CD4-positive, alpha-beta T cell treated with Interleukin-15 for 1 hour (primary cell): ENCODE measurements around the gene C1QTNF6.
"Not testable (repeated sequence)": the region's sequence is repeated elsewhere in the genome, so short reads cannot be mapped to it uniquely, and the experiment has no call there.

Experiments
- DNase-seq: peaks from one replicate; pipeline ENCODE4 v3.0.0-alpha.2; 2020

C1QTNF6 gene

GRCh38 chr22:37206841-37207821, 19.1 kb upstream of the C1QTNF6 start:
- DNase-seq = peak; percentile 9

DNA sequence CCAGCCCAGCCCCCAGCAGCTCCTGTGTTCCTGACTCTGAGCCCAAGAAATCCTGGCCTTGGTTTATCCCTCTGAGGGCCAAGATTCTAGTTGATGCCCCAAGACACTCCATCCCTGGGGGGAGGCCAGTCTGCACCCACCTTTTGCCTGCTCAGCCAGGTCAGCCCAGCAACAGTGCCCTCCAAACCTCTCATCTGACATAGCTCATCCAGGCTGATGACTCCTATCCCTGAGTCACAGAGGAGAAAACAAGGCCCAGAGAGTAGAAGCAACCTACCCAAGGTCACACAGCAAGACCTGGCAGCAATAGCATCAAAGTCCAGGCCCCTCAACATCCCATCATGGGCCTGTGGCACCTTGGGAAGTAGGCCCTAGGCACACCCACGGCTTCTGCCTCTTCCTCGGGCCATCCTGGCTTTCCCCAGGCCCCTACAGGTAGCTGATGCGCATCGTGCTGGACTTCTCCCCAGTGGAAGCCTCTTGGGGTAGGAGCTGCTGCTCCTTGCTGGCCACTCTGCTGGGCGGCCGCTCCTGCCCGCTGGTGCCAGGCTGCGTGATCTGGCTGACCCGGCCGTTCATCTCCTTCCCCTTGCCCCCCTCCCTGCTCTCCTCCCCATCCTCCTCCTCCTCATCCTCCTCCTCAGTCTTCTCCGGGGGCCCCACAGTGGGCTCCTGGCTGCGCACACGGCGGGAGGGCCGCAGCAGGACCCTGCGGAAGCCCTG, 18.2 kb upstream of the C1QTNF6 start:
- DNase-seq = peak; percentile 11

- peak; percentile 7 for DNase-seq
These were observed 17.0 kb upstream of the C1QTNF6 start for GRCh38 chr22:37205046-37205445.

DNA sequence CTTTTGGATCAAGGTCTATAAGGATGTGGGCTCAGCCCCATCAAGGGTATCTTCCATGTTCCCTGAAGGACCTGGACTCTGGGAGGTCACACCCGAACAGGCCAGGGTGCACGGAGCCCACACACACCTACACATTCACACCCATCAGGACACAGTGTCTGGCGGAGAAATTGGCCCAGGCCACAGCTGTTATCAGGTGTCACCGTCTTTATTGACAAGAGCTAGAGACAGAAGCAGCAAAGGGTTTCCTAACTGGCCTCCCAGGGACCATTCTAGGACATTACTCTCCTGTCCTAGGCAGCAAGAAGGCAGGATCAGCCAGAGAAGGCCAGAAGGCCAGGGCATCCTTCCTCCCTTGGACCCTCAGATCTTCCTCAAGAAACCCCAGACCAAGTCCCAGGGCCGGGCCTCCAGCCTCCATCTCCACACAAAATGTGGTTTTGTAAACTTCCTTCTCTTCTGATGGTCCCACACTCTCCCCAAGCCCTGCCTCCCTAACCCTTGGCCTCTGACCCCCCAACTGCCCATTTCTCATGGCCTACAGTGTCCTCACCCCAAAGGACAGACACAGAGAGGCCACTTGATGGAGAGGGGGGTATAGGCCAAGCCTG, 16.1 kb upstream of the C1QTNF6 start:
- peak; percentile 3 for DNase-seq

- peak; percentile 11 for DNase-seq
These were observed 15.5 kb upstream of the C1QTNF6 start for GRCh38 chr22:37203354-37204044.

DNA sequence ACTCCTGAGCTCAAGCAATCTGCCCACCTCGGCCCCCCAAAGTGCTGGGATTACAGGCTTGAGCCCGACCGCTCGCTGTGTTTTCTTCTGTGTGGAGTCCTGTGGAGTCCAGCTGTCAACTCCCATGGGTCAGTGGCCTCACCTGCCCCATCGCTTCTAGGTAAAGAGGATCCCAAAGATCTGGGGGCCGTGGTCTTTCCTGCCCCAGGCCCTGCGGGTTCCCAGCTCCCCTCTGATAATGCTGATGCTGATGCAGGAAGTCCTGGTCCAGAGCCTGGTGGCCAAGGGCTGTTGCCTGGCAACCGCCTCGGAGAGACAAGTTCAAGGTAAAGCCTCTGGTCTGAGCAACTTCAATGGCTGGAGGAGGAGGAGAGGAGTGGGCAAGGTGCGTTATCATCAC, 14.7 kb upstream of the C1QTNF6 start:
- DNase-seq = peak; percentile 14

GRCh38 chr22:37202001-37202555, 14.0 kb upstream of the C1QTNF6 start:
- no peak for DNase-seq

DNA sequence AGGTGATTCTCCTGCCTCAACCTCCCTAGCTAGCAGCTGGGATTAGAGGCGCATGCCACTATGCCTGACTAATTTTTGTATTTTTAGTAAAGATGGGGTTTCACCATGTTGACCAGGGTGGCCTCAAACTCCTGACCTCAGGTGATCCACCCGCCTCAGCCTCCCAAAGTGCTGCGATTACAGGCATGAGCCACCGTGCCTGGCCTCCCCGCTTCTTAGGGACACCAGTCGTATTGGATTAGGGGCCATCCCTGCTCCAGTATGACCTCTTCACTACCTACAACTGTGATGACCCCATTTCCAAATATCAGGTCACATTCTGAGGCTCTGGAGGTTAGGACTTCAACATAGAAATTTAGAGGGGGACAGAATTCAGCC, 13.4 kb upstream of the C1QTNF6 start:
- DNase-seq = not testable (repeated sequence)

DNA sequence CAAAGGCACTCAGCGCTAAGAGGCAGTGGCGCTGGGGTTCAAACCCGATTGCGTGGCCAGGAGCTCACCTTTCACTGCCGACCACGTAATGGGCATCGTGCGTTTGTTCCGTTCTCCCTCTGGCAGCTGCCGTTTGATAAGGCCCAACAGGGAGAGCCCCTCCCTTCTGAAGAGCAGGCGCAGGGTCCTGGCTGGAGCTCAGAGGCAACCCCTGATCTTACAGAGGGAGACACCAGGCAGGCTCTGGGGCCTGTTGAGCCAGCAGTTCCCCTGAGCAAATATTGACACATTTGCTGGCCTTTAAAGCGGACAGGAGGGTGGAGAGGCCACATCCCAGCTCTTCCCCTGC, 11.7 kb upstream of the C1QTNF6 start:
- no peak for DNase-seq

GRCh38 chr22:37199103-37199759, 11.2 kb upstream of the C1QTNF6 start:
- peak; percentile 98 for DNase-seq

DNA sequence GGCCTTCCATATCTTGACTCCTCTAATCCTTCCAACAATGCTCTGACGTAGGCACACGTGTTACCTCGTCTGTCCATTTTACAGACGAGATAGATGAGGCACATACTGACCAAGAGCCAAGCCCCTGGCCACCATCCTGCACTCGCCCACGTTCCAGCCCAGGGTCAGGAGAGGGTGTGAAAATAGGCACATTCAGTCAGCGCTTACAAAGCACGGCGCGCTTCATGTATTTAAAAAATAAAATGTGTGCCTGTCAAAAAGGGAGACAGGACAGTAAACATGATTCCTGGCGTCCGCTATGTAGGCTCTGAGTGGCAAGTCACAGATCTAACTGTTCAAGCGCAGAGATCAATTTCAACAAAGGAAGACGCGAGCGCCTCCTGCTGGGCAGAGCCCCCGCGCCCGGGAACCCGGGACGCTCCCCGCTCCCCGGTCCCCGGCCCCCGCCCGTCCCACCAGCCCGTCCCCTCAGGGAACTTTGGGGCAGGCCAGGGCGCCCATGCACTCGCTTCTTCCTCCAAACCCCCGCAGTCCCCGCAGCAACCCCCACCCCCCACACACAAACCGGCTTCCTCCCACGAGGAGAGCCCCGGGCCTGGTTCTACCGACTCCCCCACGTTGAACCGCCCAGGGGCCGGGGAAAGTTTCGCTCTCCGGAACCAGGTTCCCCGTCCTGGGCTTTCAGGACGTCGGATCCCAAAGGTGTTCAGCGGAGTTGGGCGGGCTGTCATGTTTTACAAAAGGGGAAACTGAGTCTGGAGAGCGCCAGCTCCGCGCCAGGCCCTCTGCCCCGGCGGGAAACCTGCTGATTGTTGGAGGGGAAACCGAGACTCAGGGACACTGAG, 10.4 kb upstream of the C1QTNF6 start:
- DNase-seq = peak; percentile 86

- DNase-seq = no peak
These were observed 9.6 kb upstream of the C1QTNF6 start for GRCh38 chr22:37197451-37198257.

- DNase-seq = no peak
These were observed 8.7 kb upstream of the C1QTNF6 start for GRCh38 chr22:37196539-37197450.

DNA sequence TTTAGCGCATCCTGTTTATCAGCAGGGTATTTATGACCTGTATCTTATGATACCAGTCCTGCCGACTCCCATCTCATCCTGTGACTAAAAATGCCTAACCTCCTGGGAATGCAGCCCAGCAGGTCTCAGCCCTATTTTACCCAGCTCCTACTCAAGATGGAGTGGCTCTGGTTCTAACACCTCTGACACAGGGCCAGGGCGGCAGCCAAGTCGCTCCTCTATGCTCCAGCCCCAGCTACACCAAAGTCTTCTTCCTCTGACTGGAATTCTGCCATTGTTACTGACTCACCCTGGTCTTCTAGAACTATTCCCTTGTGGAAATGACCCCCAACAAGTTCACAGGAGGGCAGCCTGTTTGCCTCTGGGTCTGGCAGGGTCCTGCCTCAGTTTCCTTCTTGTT, 7.9 kb upstream of the C1QTNF6 start:
- no peak for DNase-seq

DNA sequence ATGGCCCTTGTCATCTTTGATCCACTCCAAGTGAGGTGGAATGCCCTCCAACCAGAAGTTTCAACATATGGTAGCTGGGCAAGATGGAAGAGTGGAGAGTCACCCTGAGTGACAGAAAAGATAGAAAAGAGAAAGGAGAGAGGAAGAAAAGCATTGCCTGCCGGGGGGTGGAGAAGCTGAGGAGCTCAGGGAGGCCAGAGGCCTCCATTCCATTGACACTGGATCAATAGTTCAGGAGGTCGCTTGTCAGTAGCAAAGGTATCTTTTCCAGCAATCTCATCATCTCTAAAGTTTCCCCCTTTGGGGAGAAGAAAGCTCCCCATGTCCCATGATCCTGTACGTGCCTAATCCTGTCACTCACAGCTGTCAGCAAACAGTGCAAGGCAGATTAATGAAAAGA, 6.7 kb upstream of the C1QTNF6 start:
- DNase-seq = no peak

- peak; percentile 47 for DNase-seq
These were observed 5.7 kb upstream of the C1QTNF6 start for GRCh38 chr22:37193629-37194191.

GRCh38 chr22:37192741-37193140, 4.7 kb upstream of the C1QTNF6 start:
- no peak for DNase-seq

GRCh38 chr22:37192204-37192603, 4.2 kb upstream of the C1QTNF6 start:
- DNase-seq = no peak

- DNase-seq = no peak
These were observed 2.3 kb upstream of the C1QTNF6 start for GRCh38 chr22:37190262-37190780.
